GM19463 (cell line): ENCODE results near the gene DTX3L.
A peak's percentile ranks its signal among the peaks of the same experiment; 100 is the strongest.
"Not testable (repeated sequence)": the region's sequence is repeated elsewhere in the genome, so short reads cannot be mapped to it uniquely, and the experiment has no call there.

ENCODE experiments used
- ATAC-seq: cut with Tn5 transposase; IDR thresholded peaks from one replicate; pipeline ENCODE4 v1.9.1; 2021; ENCODE audit warnings: mild to moderate bottlenecking, moderate library complexity; ENCODE audit not compliant: unreplicated experiment

Gene DTX3L

DNA sequence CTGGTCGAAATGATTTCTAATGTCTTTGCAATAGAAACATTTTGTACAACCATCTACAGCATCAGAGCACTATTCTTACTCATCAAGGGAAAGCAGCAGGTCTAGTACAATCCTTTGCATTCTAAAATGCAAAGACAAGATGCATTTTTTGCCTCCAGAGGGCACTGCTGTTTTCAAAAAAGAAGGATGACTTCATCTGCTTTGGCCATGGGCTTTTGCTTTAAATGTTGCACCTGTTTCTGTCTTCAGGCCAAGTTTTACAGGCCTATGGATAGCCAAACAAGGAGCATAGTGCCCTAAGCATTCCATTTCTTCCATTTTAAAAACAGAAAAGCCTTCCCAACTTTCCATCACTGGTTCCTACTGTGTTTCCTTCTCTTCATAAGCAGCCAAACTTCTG is 3.5 kb upstream of the DTX3L start:
- ATAC-seq, result no peak

DNA sequence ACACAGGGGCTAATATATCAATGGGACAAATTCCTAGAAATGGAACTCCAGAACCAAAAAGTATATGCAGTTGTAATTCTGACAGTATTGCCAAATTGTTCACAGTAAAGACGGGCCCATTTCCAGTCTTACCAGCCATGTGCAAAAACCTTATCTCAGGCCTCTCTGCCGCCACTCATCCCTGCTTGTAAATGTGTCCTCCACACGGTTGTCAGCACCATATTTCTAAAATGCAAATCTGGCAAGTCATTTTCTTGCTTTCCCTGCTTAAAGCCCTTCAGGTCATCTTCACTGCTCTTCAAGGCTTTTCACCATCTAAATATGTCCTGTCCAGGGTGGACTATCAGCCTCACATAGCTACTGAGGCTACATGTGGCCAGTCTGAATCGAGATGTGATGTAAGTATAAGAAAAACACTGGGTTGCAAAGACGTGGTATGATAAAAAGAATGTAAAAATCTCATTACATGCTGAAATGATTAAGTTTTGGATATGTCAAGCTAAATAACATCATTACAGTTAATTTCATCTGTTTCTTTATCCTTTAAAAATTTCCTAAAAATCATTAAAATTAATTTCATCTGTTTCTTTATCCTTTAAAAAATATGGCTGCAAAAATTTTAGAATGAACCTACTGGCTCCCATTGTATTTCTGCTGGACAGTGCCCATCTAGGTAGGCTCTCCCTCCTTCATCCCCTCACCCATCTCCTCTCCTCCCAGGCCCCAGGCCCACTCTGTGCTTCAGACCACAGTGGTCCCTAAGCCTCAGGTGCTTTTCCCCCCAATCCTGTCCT is 1.0 kb upstream of the DTX3L start:
- no peak for ATAC-seq

DNA sequence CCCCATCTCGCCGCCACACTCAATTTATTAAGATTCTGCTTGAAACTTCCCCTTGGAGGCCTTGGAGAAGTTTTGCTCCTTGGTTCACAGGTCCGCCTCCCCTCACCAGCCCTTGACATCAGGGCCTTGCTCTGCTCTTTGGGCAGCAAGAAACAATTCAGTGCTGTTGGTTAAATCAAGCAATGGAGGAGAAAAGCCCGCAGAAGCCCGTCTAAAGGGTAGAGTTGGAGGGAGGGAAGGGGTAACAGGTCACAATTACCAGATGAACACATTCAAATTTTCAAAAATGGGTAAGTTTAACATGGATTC is 467 bp upstream of the DTX3L start:
- ATAC-seq, result no peak

DNA sequence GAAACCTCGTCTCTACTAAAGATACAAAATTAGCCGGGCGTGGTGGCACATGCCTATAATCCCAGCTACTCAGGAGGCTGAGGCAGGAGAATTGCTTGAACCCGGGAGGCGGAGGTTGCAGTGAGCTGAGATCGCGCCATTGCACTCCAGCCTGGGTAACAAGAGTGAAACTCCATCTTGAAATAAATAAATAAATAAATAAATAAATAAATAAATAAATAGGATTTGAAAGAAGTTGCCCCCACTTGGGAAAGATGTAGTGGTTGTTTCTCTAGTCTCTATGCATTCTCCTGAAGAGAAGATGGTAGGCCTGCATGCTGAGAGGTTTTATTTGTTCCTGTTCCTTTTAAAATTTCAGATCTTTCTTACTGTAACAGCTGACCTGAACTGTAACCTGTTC is 4.0 kb downstream of the DTX3L start:
- not testable (repeated sequence) for ATAC-seq

DNA sequence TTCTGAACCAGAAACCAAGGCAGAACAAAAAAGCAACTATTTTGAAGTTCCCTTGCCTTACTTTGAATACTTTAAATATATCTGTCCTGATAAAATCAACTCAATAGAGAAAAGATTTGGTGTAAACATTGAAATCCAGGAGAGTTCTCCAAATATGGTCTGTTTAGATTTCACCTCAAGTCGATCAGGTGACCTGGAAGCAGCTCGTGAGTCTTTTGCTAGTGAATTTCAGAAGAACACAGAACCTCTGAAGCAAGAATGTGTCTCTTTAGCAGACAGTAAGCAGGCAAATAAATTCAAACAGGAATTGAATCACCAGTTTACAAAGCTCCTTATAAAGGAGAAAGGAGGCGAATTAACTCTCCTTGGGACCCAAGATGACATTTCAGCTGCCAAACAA is 4.6 kb downstream of the DTX3L start:
- no peak for ATAC-seq

DNA sequence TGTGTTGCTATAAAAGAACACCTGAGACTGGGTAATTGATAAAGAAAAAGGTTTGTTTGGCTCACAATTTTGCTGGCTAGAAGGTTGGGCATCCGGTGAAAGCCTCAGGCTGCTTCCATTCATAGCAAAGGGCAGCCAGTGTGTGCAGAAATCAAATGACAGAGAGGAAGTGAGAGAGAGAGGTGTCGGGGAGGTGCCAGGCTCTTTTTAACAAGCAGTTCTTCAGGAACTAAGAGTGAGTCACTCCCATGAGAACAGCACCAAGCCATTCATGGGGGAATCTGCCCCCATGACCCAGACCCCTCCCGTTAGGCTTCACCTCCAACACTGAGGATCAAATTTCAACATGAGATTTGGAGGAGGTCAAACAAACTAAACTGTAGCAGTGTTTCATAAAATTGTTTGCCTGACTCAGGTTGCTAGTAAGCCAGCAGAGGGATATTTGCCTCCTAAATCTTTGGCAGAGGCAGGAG is 8.8 kb downstream of the DTX3L start:
- ATAC-seq, result no peak

DNA sequence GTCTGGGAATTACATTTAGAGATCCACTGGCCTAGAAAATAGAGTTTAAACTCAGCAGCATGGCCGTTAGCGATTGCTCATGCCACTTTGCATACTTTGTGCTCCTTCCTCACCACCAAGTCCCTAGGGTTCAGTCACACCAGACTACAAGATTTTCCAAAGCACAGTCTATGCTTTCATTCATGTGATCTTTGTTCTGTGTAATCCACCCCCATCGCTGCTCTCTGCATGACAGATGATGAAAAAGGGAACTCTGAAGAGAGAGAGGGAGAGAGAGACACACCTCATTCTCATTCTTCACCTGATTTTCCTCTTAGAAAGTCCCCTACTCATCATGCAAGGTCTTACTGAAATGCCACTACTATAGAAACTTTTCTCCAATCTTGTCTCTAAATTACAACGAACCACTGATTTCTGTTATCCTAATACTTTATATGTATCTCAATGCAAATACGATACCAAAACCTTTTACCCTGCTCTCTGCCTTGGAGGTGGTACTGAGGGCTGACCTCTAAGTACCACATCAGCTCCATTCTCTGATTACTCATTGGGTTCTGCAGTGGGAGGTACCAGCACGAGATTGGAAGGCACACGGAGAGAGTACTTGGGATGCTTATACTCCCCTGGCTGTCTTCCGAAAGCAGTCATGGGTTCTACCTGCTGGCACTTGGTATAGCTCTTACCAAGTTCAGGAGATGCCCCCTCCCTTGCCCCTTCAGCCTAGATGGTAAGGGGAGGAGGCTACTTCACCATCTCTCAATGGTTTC is 12.2 kb downstream of the DTX3L start:
- peak; percentile 80 for ATAC-seq

DNA sequence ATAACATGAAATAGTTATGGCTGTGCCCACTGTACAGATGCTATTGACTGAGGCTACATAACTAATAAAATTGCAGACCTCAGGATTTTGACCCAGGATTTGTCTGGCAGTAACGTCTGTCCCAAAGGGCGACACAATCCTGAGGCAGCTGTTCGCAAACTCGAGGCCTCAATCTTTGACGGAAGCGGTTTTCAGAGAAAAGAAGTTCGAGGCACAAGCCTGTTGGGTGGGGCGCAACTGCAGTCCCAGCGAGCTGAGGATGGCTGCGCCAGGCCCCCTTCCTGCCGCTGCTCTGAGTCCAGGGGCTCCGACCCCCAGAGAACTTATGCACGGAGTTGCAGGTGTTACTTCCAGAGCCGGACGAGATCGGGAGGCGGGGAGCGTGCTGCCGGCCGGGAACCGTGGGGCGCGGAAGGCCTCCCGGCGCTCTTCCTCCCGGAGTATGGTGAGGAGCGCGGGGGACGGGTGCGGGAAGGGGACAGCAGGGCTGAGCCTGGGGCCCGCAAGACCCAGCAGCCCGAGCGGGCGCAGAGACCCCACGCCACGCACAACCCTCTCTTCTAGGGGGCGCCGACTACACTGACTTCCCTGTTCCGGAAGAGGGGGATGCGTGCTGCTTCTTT is 13.4 kb downstream of the DTX3L start, which contains the start of gene PARP15:
TSS of gene PARP15 (plus strand) at position 242 of the 623 bp plus-strand sequence. CDS start at position 260, 18 bp downstream.
- ATAC-seq, result no peak

DNA sequence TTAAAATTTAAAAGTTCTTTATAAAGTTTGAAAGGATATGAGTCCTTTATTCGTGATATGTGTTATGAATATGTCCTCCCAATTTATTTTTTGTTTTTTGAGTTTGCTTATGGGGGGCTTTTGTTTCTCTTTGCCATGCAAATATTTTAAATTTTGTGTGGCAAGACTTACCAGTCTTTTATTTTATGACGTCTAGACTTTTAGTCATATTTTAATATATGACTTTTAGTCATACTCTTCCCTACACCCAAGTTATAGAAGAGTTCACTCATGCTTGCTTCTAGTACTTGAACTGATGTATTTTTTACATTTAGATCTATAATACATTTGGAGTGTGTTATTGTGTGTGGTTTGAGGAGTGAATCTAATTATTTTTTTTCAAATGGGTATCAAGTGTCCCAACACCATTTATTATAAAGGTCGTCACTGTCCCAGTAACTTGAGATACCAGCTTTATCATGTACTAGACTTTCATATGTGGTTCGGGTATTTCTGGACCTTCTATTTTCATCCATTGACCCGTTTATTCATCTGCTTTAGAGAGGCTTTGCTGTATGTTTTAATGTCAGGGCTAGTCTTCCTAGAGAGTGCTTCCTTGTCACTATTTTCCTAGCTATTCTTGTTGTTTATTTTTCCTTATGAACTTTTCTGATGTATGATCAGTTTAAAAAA is 14.1 kb downstream of the DTX3L start:
- ATAC-seq, result no peak

DNA sequence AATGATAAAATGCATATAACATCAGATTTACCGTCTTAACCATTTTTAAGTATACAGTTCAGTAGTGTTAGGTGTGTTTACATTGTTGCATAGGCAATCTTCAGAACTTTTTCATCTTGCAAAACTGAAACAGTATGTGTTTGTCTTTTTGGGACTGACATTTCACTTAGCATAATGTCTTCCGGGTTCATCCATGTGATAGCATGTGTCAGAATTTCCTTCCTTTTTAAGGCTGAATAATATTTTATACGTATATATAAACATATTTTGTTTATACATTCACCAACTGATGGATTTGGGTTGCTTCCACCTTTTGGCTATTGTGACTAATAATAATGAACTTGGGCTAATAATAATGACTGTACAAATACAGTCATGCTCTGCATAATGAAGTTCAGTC is 16.3 kb downstream of the DTX3L start:
- ATAC-seq, result no peak

DNA sequence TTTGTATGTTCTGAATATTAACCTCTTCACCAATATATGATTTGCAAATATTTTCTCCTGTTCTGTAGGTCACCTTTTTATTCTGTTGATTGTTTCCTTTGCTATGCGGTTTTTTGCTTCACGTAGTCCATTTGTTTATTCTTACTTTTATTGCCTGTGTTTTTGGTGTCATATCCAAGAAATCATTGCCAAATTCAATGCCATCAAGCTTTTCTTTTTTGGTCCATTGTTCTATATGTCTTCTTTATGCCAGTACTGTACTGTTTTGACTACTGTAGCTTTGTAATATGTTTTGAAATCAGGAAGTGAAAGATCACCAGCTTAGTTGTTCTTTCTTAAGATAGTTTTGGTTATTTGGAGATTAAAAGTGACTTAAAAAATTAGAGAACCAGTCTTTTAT is 17.5 kb downstream of the DTX3L start:
- no peak for ATAC-seq

DNA sequence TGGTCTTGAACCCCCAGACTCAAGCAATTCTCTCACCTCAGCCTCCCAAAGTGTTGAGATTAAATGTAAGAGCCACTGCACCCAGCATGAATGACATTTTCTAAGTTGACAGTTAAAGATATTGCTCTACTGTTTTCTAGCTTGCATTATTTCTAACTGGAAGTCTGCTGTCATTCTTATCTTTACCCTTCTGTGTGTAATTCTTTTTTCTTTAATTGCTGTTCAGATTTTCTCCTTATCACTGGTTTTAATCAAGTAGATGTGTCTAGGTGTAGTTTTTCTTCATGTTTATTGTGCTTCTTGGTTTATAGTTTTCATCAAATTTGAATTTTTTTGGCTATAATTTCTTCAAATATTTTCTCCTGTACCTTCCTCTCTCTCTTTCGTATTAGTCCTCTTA is 18.3 kb downstream of the DTX3L start:
- ATAC-seq, result no peak

DNA sequence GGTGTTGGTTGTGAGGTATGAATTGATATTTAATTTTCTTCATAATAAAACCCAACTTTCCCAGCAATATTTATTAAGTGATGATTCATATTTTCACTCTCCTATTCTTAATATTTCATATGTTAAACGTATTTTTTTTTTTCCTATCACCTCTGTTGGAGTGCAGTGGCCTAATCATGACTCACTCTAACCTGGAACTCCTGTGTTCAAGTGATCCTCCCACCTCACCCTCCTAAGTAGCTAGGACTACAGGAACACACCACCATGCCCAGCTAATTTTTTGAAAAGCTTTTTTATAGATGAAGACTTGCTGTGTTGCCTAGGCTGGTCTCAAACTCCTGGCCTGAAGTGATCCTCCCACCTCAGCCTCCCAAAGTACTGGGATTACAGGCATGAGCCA is 22.0 kb downstream of the DTX3L start:
- ATAC-seq, result no peak

DNA sequence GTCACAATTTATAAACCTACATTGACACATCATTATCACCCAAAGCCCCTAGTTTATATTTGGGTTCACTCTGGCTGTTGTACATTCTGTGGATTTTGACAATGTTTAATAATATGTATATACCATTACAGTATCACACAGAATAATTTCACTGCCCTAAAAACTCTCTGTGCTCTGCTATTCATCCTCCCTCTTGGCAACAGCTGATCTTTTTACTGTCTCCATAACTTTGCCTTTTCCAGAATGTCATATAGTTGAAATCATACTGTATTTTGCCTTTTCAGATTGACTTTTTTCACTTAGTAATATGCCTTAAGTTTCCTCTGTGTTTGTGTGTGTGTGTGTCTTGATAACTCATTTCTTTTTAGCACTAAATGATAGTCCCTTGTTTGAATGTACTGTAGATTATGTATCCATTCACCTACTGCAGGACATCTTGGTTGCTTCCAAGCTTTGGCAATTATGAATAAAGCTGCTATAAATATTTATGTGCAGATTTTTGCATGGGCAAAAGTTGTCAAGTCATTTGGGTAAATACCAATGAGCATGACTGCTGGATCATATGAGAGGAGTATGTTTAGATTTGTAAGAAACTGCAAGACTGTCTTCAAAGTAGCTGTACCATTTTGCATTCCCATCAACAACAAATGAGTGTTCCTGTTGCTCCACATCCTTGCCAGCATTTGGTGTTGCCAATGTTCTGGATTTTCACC is 22.8 kb downstream of the DTX3L start:
- ATAC-seq, result no peak

DNA sequence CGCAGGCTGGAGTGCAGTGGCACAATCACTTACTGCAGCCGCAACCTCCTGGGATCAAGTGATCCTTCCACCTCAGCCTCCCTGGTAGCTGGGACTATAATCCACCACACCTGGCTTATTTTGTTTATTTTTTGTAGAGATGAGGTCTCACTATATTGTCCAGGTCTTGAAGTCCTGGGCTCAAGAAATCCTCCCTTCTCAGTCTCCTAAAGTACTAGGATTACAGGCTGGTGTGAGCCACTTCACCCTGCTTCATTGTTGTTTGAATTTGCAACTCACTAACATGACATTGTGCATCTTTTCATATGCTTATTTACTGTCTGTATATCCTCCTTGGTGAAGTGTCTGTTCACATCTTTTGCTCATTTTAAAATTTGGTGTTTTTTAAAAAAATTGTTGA is 23.4 kb downstream of the DTX3L start:
- ATAC-seq, result no peak

DNA sequence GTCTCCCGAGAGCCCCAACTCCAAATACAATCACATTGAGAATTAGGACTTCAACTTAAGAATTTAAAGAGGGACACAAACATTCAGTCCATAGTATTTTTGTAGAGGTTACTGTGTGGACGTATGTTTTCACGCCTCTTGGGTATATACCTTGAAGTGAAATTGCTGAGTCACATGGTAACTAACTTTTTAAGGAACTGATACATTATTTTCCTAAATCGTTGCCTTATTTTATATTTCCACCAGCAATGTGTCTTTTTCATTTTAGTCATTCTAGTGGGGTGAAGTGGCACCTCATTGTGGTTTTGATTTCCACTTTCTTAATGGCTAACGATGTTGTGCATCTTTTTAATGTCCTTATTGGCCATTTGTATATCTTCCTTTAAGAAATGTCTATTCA is 25.2 kb downstream of the DTX3L start:
- ATAC-seq, result peak; percentile 43

DNA sequence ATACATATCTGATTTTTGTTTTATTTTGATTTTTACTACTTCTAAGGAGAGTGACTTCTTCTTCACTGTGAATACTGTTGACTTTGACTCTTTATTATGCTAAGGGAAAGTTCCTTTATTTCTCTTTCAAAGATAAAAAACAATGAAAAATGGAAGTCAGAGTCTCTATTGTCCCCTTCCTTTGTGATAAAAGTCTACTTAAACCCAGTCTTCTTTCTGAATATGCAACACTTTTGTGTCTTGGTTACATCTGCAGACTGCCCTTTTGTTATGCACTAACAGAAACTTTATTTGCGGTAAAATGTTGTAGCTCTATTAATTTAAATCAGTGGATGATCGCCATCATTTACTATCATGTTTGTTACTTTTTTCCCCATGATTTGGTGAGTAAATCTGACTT is 26.5 kb downstream of the DTX3L start:
- no peak for ATAC-seq

DNA sequence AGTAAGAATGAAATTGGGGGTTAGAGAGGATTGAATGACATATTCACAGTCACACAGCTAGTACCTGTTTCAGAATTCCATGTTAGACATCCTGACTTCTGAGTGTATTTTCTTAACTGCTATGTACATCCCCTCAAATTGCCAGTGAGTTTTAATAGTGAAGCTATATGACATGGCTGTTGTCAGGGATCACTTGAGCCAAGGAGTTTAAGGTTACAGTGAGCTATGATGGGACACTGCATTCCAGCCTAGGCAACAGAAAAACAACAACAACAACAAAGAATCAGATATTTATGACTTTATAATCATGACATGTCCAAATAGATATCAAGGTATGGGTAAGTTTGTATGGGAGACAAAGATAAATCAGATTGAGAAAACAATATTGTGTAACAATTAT is 29.9 kb downstream of the DTX3L start:
- ATAC-seq, result no peak

DNA sequence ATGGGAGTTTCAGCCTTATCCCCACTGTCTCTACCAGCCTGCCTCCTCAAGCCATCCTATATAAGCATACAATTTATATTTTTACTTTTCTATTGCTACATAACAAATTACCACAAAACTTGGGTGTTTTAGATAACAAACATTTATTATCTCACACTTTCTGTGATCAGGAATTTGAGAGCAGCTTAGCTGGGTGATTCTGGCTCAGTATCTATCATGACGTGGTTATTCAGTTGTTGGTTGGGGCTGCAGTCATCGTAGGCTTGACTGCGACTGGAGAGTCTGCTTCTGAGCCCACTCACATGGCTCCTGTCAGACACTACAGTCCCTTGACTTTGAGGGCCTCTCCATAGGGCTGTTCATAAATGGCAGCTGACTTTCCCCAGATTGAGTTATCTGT is 34.0 kb downstream of the DTX3L start:
- ATAC-seq, result no peak

DNA sequence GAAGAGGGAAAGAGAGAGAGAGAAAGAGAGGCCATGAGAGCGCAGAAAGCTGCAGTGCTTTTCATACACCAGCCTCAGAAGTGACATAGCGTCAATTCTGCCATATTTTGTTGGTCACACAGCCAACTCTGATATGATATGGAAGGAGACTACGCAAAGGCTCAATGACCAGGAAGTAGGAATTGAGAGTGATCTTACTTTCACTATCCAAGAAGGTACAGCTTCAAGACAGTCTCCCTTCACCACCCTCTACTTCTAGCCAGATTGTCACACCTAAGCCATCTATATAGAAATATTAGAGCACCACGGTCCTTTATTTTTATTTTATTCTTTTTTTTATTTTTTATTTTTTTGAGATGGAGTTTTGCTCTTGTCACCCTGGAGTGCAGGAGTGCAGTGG is 34.4 kb downstream of the DTX3L start:
- ATAC-seq, result no peak
